HG03139 (cell line): Measurements from ENCODE around the gene ANTXR1.
"Not testable (repeated sequence)": the region's sequence is repeated elsewhere in the genome, so short reads cannot be mapped to it uniquely, and the experiment has no call there.

ENCODE experiments used
- ATAC-seq: cut with Tn5 transposase; IDR thresholded peaks from one replicate; pipeline ENCODE4 v1.9.1; 2021; ENCODE audit not compliant: unreplicated experiment

Gene ANTXR1

GRCh38 chr2:69223759-69224511 is 211.0 kb downstream of the ANTXR1 start:
- no peak for ATAC-seq

GRCh38 chr2:69224512-69224837 is 211.5 kb downstream of the ANTXR1 start:
- ATAC-seq = no peak

- no peak for ATAC-seq
Measured at GRCh38 chr2:69225933-69226332, 213.0 kb downstream of the ANTXR1 start.

GRCh38 chr2:69226903-69227302 is 213.9 kb downstream of the ANTXR1 start:
- no peak for ATAC-seq

GRCh38 chr2:69227716-69228115 is 214.7 kb downstream of the ANTXR1 start:
- ATAC-seq = no peak

GRCh38 chr2:69230946-69231345 is 218.0 kb downstream of the ANTXR1 start:
- not testable (repeated sequence) for ATAC-seq

- ATAC-seq = no peak
Measured at GRCh38 chr2:69231612-69232277, 218.8 kb downstream of the ANTXR1 start.

- ATAC-seq = not testable (repeated sequence)
Measured at GRCh38 chr2:69235835-69236234, 222.9 kb downstream of the ANTXR1 start.

GRCh38 chr2:69237070-69237670 is 224.2 kb downstream of the ANTXR1 start:
- no peak for ATAC-seq

- no peak for ATAC-seq
Measured at GRCh38 chr2:69238449-69239031, 225.6 kb downstream of the ANTXR1 start.

- ATAC-seq = no peak
Measured at GRCh38 chr2:69241093-69241492, 228.1 kb downstream of the ANTXR1 start.

GRCh38 chr2:69241664-69242514 is 228.9 kb downstream of the ANTXR1 start:
- ATAC-seq = no peak

- ATAC-seq = no peak
Measured at GRCh38 chr2:69242651-69243051, 229.7 kb downstream of the ANTXR1 start.

GRCh38 chr2:69243652-69244051 is 230.7 kb downstream of the ANTXR1 start:
- no peak for ATAC-seq

GRCh38 chr2:69244882-69245281 is 231.9 kb downstream of the ANTXR1 start:
- no peak for ATAC-seq

- ATAC-seq = no peak
Measured at GRCh38 chr2:69247583-69247982, 234.6 kb downstream of the ANTXR1 start.

GRCh38 chr2:69248232-69248631 is 235.3 kb downstream of the ANTXR1 start:
- no peak for ATAC-seq

GRCh38 chr2:69250981-69251380 is 238.0 kb downstream of the ANTXR1 start:
- ATAC-seq = no peak

GRCh38 chr2:69251943-69252342 is 239.0 kb downstream of the ANTXR1 start:
- ATAC-seq = no peak

GRCh38 chr2:69253112-69253511 is 240.1 kb downstream of the ANTXR1 start:
- ATAC-seq = no peak
